K562 (cell line): ENCODE results near the gene C10orf143. TPM values are rescaled to one million over a fixed set of nuclear protein-coding genes. Genes with fewer than 3 reads are reported as not detected.

ENCODE experiments used
- ATAC-seq: fragments of 200-7000 bp; cut with Tn5 transposase; 3 replicates; pipeline ENCODE4 v1.9.1; 2020; ENCODE audit warnings: moderate library complexity
- BruUV-seq: library from RNA; stranded (reverse); fragments of 400-500 nt; replicated peaks from 2 replicates; lab custom pipeline; 2021; lab: Mats Ljungman, UMichigan
- CTCF ChIA-PET: fragments of 300-600 bp; formaldehyde crosslinking; extraction: SDS; loops from one replicate; lab custom pipeline; 2021; ENCODE audit warnings: low intra/inter-chr PET ratio; lab: Yijun Ruan, JAX
- POLR2A ChIA-PET: fragments of 300-600, 350-650 bp; sonication (Branson Sonifier 250); formaldehyde crosslinking; extraction: SDS; loops from one replicate; lab custom pipeline; 2021; ENCODE audit warnings: antibody characterized with exemption, inconsistent platforms; lab: Yijun Ruan, JAX
- DNase-seq, 4 experiments: peaks; one replicate each; pipeline versions ENCODE4 v3.0.0 to v3.0.0-alpha.2; 2011 to 2018; ENCODE audit warnings: low spot score in 3 of 4, mixed read lengths in 3 of 4; ENCODE audit errors: extremely low read depth in 1 of 4
- FAIRE-seq: peaks from 2 replicates; lab custom pipeline; 2011; peaks lifted over from hg19 to GRCh38; lab: Jason Lieb, UNC
- H2AFZ ChIP-seq: 2 replicates; pipeline ENCODE4 v1.6.0; 2011; ENCODE audit warnings: low read depth, low read length, control low read depth, inconsistent platforms
- H3K27ac ChIP-seq: fragments of 200-600 bp; 3 replicates; pipeline ENCODE4 v1.8.0; 2011; ENCODE audit warnings: low read depth, mild to moderate bottlenecking, control low read depth, inconsistent platforms, low read length, moderate library complexity, mixed read lengths; ENCODE audit errors: extremely low read depth
- H3K27me3 ChIP-seq, 2 experiments: fragments of 300-600 bp in 1 of 2; 2 replicates in 1 of 2; 3 replicates in 1 of 2; pipeline versions ENCODE4 v1.6.0 to v1.8.0; 2011; ENCODE audit warnings: inconsistent platforms in 2 of 2, low read length in 2 of 2, mild to moderate bottlenecking in 1 of 2, mixed read lengths in 1 of 2, moderate library complexity in 1 of 2; ENCODE audit not compliant: control insufficient read depth in 2 of 2, insufficient read depth in 2 of 2
- H3K36me3 ChIP-seq: fragments of 300-600 bp; 3 replicates; pipeline ENCODE4 v1.8.0; 2011; ENCODE audit warnings: mild to moderate bottlenecking, low read length, inconsistent platforms; ENCODE audit not compliant: control insufficient read depth, insufficient read depth
- H3K4me1 ChIP-seq, 2 experiments: fragments of 200-600 bp in 1 of 2; replicated peaks in 1 of 2; 2 replicates in 1 of 2; 3 replicates in 1 of 2; pipeline versions ENCODE4 v1.5.1 to v1.8.0; 2011; ENCODE audit warnings: inconsistent platforms in 2 of 2, low read length in 2 of 2, mild to moderate bottlenecking in 1 of 2, mixed read lengths in 1 of 2, moderate library complexity in 1 of 2; ENCODE audit not compliant: control insufficient read depth in 2 of 2, insufficient read depth in 2 of 2
- H3K4me2 ChIP-seq: 2 replicates; pipeline ENCODE4 v1.6.1; 2011; ENCODE audit warnings: low read length, control low read depth, inconsistent platforms, mixed read lengths; ENCODE audit not compliant: insufficient read depth
- H3K4me3 ChIP-seq: fragments of 200-600 bp; sonication (generic), shearing (Covaris generic); 2 replicates; pipeline ENCODE4 v1.5.1; 2016; ENCODE audit warnings: control low read depth, inconsistent platforms
- H3K79me2 ChIP-seq: fragments of 200-600 bp; 3 replicates; pipeline ENCODE4 v1.8.0; 2011; ENCODE audit warnings: low read length, inconsistent platforms; ENCODE audit not compliant: control insufficient read depth, insufficient read depth
- H3K9ac ChIP-seq, 2 experiments: 2 replicates each; pipeline versions ENCODE4 v1.6.0 to v1.6.1; 2011; ENCODE audit warnings: low read depth in 2 of 2, low read length in 2 of 2, control low read depth in 1 of 2, inconsistent platforms in 1 of 2, mild to moderate bottlenecking in 1 of 2, mixed read lengths in 1 of 2; ENCODE audit not compliant: insufficient read depth in 1 of 2
- H3K9me1 ChIP-seq: one replicate; pipeline ENCODE4 v1.6.0; 2011; ENCODE audit warnings: inconsistent platforms, mild to moderate bottlenecking, low read length, moderate library complexity; ENCODE audit not compliant: control insufficient read depth, insufficient read depth
- H3K9me3 ChIP-seq: replicated peaks from 2 replicates; pipeline ENCODE4 v1.5.1; 2011; ENCODE audit warnings: low read depth, low read length, inconsistent platforms; ENCODE audit not compliant: control insufficient read depth, insufficient read depth
- H4K20me1 ChIP-seq: replicated peaks from 2 replicates; pipeline ENCODE4 v1.6.1; 2011; ENCODE audit warnings: low read length, inconsistent platforms, mixed read lengths; ENCODE audit not compliant: control insufficient read depth, insufficient read depth
- ETV6 ChIP-seq, 3 experiments: fragments of 150-350 bp in 1 of 3; sonication (generic) in 1 of 3; formaldehyde crosslinking in 1 of 3; IDR thresholded peaks; 2 replicates each; pipeline versions ENCODE4 v1.6.1 to v1.8.0; 2014 to 2022; ENCODE audit warnings: borderline replicate concordance in 2 of 3, low read depth in 2 of 3, antibody characterized with exemption in 1 of 3, low read length in 1 of 3, mild to moderate bottlenecking in 1 of 3, missing genetic modification reagents in 1 of 3
- GTF2F1 ChIP-seq: IDR thresholded peaks from 2 replicates; pipeline ENCODE4 v1.6.1; 2011; ENCODE audit warnings: low read depth, low read length, improper control_type of control experiment
- HSF4 ChIP-seq: fragments of 250-450 bp; sonication (Bioruptor Pico); IDR thresholded peaks from 2 replicates; pipeline ENCODE4 v2.1.2; 2022; ENCODE audit warnings: mild to moderate bottlenecking, moderate library complexity, borderline replicate concordance
- SRSF3 ChIP-seq: fragments of 200-400 bp; formaldehyde crosslinking; IDR thresholded peaks from 2 replicates; pipeline ENCODE4 v1.6.1; 2016; ENCODE audit warnings: mild to moderate bottlenecking, low read length, moderate library complexity; ENCODE audit not compliant: insufficient read depth
- ZNF253 ChIP-seq: fragments of 250-450 bp; sonication (Bioruptor Pico); conservative IDR thresholded peaks from 2 replicates; pipeline ENCODE4 v1.6.1; 2021; ENCODE audit warnings: mild to moderate bottlenecking
- ZNF76 ChIP-seq: fragments of 250-450 bp; sonication (Bioruptor Pico); IDR thresholded peaks from 2 replicates; pipeline ENCODE4 v1.4.0; 2020; ENCODE audit warnings: mild to moderate bottlenecking, moderate library complexity, borderline replicate concordance
- ZNF764 ChIP-seq: fragments of 250-450 bp; sonication (Bioruptor Pico); IDR thresholded peaks from 2 replicates; pipeline ENCODE4 v1.4.0; 2020; ENCODE audit warnings: low read depth, mild to moderate bottlenecking, moderate library complexity
- WGBS: fragments of 100-300 bp; shearing (Covaris generic); methylation state at CpG from one replicate; pipeline ENCODE4 v1.1.6; 2016; ENCODE audit warnings: low coverage, mixed read lengths; ENCODE audit not compliant: insufficient coverage; ENCODE audit errors: missing lambda C conversion rate; 5-methylcytosine and 5-hydroxymethylcytosine counted together
- in situ Hi-C: fragments of 300-500 bp; cut with MboI; formaldehyde crosslinking; loops from 4 replicates; pipeline ENCODE4 v1.15.0; 2018; ENCODE audit warnings: inconsistent platforms, mixed read lengths
- intact Hi-C: fragments of 100-400 bp; cut with micrococcal nuclease; formaldehyde crosslinking; loops from 2 replicates; pipeline ENCODE4 v1.14.2; 2022
- polyA plus RNA-seq, 8 experiments: library from polyadenylated mRNA; depleted of rRNA in 4 of 8; stranded (reverse) in 5 of 8; unstranded in 3 of 8; fragments of >200 nt; fragmentation: Nextera tagmentation in 2 of 8; fragmentation: Illumina TruSeq in 1 of 8; extraction: Ambion mirVana in 2 of 8; extraction: Trizol in 1 of 8; gene quantifications; 2 replicates each; pipeline versions ENCODE4 v1.2.1 to v1.2.3, GENCODE V29; 2011 to 2014; ENCODE audit warnings: inconsistent platforms in 1 of 8, missing spikeins in 1 of 8
- total RNA-seq, 7 experiments: library from RNA; depleted of rRNA in 6 of 7; stranded (reverse); fragments of >200 nt in 6 of 7; fragmentation: Illumina TruSeq in 2 of 7; extraction: Trizol in 2 of 7; gene quantifications; 2 replicates each; pipeline versions ENCODE4 v1.2.1 to v1.2.3, GENCODE V29; 2011 to 2021; ENCODE audit warnings: low replicate concordance in 1 of 7

C10orf143 gene
- total and polyA plus RNA-seq, 9 of the 15 experiments (the other 6 are each of a cell fraction or from before 2014, with no cell fraction given), result 0.07 to 0.42 (median 0.25) TPM; not detected in 2

- Histone ChIP-seq H2AFZ (no peak overlapping the region), H3K4me3 (no peak overlapping the region), H3K4me1 (no peaks in the 10 kb centered on the region), H3K9me1 (no peaks in the 10 kb centered on the region), H3K79me2 (no peaks in the 10 kb centered on the region), H3K9ac (no peak overlapping the region), H3K27me3 (peaks cover 0 to 36% of the 10 kb centered on the region in 2 experiments; a peak in 2 of 5 replicates), H3K27ac (no peak overlapping the region), H3K4me2 (no peak overlapping the region), H4K20me1 (no peaks in the 10 kb centered on the region), H3K36me3 (no peaks in the 10 kb centered on the region), H3K9me3 (no peaks in the 10 kb centered on the region)
- no TSS peak for BruUV-seq
- intact Hi-C loops, result no loop called here
- FAIRE-seq (no peak), ATAC-seq (no peak), DNase-seq (no peak)
- ChIA-PET CTCF (no interaction called here), POLR2A (no interaction called here)
- in situ Hi-C loops, result no loop called here
- TF ChIP-seq HSF4 (CRISPR knock-in tag) (no peak), GTF2F1 (no peak), ZNF253 (CRISPR knock-in tag) (no peak), ZNF764 (CRISPR knock-in tag) (no peak), SRSF3 (no peak)
- WGBS, result 1% methylated on average over 14 of the region's 19 CpGs
These were observed 89.8 kb downstream of the C10orf143 start for GRCh38 chr10:130020651-130021382.

- Histone ChIP-seq H3K9ac (no peak overlapping the region), H3K27me3 (peaks cover 3 to 53% of the 10 kb centered on the region in 2 experiments; a peak in 4 of 5 replicates), H3K9me3 (no peaks in the 10 kb centered on the region), H3K27ac (no peak overlapping the region), H3K36me3 (no peaks in the 10 kb centered on the region), H3K79me2 (no peaks in the 10 kb centered on the region), H3K4me1 (no peaks in the 10 kb centered on the region), H3K4me3 (no peak overlapping the region), H4K20me1 (no peaks in the 10 kb centered on the region), H3K9me1 (no peaks in the 10 kb centered on the region), H2AFZ (no peak overlapping the region), H3K4me2 (no peak overlapping the region)
- ChIA-PET CTCF (no interaction called here), POLR2A (no interaction called here)
- ATAC-seq (no peak), DNase-seq (no peak), FAIRE-seq (no peak)
- intact Hi-C loops, result no loop called here
- no peak for TF ChIP-seq ZNF76 (CRISPR knock-in tag)
- no peak for TF ChIP-seq ETV6 (IDR thresholded peaks at IDR 0.05; ENCODE audit: borderline replicate concordance in 1 of 2, low read depth in 2 of 2, low read length in 1 of 2)
- no peak for TF ChIP-seq ETV6 (CRISPR knock-in tag; IDR thresholded peaks at IDR 0.05; ENCODE audit: borderline replicate concordance)
- 0% methylated on average over 5 of the region's 7 CpGs for WGBS
- in situ Hi-C loops, result no loop called here
- no TSS peak for BruUV-seq
These were observed 91.9 kb downstream of the C10orf143 start for GRCh38 chr10:130018730-130019185.
